NCI-H510A (cell line): Measurements from ENCODE around the gene VPS16.
"Not testable (repeated sequence)": the region's sequence is repeated elsewhere in the genome, so short reads cannot be mapped to it uniquely, and the experiment has no call there.

Experiments
- DNase-seq: peaks from one replicate; lab custom pipeline; 2025; lab: John Stamatoyannopoulos, UW

Gene VPS16

DNA sequence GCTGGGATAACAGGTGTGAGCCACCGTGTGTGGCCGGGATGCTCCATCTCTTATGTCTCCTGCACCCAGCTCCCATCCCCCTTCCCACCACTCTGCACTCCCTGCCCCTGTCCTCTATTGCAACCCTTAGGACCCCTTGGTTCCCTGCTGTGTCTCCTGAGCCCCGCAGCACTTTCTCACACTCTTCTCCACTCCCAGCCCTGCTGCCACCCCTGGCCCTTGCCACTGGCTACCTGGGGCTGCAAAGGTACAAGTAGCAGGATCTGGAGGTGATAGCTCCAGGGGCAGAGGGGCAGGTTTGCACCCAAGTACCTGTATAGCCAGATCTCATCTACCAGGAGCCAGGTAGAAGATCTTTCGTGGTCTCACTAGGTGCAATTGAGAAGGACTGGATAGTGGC, 33.5 kb upstream of the VPS16 start:
- DNase-seq, result no peak

DNA sequence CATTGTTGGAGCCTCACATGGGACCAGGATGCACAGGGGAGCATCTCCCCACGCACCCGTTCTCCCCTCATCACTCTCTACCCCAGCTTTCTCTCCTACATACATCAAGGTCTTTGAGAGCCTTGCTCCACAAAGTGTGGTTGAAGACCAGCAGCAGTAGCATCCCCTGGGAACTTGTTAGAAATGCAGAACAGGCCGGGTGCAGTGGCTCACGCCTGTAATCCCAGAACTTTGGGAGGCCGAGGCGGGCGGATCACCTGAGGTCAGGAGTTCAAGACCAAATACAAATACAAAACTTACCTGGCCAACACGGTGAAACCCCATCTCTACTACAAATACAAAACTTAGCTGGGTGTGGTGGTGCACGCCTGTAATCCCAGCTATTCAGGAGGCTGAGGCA, 32.6 kb upstream of the VPS16 start:
- not testable (repeated sequence) for DNase-seq

DNA sequence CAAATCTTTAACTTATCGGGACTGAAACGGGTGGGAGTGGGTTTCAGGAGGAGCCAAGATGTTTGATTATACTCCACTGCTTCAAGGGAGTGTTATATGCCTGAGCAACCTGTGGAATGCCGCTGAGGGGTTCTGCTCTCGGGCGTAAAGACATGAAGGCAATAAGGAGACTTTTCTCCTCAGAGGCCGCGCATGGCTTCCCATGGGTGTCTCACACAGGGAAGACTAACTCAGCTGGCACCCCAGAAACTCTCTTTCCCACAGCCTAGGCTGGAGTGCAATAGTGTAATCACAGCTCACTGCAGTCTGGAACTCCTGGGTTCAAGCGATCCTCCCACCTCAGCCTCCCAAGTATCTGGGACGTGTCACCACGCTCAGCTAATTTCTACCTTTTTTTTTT, 30.9 kb upstream of the VPS16 start:
- DNase-seq, result no peak

DNA sequence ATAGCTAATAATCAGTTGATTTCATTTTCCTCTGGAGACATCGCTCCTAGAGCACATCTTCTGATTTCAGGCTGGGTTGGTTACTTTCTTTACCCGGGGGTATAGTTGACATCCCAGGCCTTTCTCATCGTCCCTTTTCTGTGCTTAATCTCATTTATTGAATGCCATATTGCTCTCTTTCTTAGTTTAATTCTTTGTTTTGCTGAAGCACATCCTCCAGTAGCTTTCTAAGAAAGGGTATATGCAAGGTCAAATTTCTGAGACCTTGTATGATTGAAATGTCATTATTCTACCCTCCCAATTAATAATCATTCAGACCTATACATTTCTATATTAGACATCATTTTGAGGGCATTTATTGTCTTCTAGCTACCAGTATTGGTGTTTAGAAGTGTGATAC, 28.4 kb upstream of the VPS16 start:
- DNase-seq, result no peak

DNA sequence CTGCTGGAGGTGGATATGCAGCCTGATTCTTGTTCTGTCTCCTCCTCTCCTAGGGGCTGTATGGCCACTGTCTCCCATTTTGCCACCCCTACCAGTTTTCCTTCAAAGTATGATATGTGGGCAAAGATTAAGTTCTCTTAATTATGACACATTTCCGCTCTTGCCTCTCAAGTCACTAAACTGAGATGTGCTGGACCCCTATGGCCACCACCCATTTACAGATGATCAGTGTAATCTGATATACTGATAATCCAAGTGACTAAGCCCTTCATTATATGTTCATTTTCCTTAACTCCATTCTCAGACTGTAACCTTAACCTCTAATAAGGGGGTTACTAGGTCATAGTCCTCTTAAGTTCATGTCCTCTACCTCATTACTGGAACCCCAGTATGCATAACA, 26.5 kb upstream of the VPS16 start:
- DNase-seq, result no peak

DNA sequence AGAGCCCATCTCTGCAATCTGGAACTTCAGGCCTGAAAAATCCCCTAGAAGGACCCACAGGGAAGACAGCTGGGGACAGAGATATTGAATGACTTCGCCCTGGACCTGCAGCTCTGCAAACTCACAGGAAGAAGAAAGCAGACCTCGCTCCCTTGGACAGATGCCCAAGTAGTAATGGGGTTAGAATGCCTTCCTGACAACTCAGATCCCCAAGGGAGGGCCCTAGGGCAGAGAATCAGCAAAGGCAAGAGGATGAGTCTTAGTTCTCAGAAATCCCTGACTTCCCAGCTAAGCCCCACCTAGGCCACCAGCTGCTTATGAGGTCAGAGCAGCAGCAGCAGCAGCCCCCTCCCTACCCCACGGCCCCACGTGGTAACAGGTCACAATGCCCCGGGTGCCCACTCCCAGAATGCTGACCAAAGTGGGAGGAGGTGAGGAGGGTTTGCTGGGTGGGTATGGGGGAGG, 25.9 kb upstream of the VPS16 start, which contains the start of gene C20orf141:
Gene C20orf141 (plus strand): TSS at position 401 of the 465 bp plus-strand sequence. CDS start 198 bp downstream, outside the sequence.
- no peak for DNase-seq

DNA sequence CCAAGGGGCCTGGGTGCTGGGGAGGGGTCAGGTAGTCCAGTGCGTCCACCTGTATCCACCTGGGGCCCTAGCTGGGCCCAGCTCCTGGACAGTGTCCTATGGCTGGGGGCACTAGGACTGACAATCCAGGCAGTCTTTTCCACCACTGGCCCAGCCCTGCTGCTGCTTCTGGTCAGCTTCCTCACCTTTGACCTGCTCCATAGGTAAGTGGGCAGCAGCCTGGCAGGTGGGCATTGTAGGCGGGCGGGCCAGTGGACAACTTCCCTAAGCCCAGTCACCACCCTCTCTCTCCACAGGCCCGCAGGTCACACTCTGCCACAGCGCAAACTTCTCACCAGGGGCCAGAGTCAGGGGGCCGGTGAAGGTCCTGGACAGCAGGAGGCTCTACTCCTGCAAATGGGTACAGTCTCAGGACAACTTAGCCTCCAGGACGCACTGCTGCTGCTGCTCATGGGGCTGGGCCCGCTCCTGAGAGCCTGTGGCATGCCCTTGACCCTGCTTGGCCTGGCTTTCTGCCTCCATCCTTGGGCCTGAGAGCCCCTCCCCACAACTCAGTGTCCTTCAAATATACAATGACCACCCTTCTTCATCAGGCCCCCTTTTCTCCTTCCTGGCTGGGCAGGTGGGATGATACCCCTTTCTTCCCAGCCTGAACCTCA, 25.2 kb upstream of the VPS16 start:
- DNase-seq, result no peak

DNA sequence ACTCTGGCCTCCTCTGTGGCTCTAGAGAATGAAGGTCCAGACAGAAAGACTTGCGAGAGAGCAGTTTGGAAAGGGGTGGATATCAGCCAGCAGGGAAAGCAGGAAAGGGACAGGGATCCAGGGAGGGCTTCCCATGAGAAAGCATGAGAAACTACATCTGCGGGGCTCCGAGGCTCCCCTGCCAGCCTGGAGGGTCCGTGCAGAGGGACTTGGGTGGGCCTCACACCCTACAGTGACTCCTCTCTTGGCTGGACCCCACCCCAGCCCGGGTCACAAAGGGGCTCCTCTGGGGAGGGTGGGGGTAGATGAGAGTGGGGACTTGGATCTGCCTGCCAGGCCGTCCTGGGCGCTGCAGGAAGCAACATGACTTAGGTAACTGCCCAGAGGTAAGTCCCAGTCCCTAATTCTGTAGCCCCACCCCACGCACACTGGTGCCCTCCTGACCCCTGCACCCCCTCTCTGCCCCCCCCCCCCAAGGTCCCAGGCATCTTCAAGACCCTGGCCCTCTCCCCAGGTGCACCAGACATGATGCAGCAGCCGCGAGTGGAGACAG, 24.4 kb upstream of the VPS16 start, which contains the start of gene TMEM239:
Gene TMEM239 (plus strand): TSS at position 335 of the 553 bp plus-strand sequence. CDS start 191 bp downstream, at position 526.
- DNase-seq, result no peak

DNA sequence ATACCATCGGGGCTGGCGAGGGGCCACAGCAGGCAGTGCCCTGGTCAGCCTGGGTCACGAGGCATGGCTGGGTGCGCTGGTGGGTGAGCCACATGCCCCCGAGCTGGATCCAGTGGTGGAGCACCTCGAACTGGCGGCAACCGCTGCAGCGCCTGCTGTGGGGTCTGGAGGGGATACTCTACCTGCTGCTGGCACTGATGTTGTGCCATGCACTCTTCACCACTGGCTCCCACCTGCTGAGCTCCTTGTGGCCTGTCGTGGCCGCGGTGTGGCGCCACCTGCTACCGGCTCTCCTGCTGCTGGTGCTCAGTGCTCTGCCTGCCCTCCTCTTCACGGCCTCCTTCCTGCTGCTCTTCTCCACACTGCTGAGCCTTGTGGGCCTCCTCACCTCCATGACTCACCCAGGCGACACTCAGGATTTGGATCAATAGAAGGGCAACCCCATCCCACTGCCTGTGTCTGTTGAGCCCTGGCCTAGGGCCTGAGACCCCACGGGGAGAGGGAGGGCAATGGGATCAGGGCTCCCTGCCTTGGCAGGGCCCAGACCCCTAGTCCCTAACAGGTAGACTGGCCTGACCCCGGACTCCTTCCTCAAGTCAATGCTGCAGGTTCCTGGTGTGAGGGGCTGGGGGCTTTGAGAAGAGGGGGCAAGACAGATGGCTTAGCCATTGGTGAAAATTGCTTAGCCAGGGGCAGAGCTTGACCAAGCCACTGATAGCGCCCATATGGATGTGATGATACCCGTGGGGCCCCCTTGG, 23.8 kb upstream of the VPS16 start:
- DNase-seq, result no peak

DNA sequence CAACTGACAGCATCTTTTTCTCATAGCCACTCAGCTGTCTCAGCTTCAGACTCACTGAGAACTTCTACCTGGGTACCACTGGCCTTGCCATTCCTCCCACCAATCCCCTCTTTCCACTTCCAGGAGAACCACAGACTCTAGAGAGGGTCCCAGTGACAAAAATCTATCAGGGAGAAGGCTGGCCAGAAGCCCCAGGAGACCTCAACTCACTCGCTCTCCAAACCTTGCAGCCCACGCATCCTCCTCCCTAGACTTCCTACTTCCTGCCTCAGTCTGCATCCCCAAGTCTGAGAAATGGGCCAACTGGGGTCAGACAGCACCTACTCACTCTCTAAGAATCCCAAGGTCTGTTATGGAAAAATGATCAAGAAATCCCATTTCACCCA, 23.2 kb upstream of the VPS16 start:
- no peak for DNase-seq

DNA sequence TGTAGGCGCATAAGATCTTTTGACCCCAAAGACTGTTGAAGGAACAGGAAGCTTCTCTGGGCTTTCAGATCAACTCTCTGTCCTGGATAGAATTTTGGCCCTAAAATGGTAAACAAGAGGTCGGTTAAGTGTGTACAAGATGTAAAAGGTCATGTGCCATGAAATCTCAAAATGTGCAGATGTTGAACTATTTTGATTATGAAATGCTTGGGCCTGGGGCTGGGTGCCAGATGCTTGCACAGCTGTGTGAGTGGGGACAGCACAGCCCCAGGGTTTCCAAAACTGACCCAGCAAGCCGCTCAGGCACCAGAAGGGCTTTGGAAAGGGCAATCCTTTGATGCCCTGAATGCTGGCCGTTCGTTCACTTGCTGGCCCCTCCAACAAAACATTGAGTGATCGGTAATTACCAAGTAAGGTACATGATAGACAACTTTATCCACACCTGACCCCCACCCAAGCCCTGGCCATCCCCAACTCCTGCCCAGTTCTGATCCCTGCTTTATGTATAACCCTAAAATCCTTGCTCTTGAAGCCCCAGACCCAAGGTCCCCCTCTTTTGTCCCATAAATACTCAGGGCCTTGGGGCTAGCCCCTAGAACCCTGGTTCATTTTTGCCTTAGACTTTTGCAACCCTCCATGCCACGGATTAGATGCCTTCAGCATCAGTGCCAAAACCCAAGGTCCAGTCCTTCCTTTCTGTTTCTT, 22.5 kb upstream of the VPS16 start:
- DNase-seq, result no peak

DNA sequence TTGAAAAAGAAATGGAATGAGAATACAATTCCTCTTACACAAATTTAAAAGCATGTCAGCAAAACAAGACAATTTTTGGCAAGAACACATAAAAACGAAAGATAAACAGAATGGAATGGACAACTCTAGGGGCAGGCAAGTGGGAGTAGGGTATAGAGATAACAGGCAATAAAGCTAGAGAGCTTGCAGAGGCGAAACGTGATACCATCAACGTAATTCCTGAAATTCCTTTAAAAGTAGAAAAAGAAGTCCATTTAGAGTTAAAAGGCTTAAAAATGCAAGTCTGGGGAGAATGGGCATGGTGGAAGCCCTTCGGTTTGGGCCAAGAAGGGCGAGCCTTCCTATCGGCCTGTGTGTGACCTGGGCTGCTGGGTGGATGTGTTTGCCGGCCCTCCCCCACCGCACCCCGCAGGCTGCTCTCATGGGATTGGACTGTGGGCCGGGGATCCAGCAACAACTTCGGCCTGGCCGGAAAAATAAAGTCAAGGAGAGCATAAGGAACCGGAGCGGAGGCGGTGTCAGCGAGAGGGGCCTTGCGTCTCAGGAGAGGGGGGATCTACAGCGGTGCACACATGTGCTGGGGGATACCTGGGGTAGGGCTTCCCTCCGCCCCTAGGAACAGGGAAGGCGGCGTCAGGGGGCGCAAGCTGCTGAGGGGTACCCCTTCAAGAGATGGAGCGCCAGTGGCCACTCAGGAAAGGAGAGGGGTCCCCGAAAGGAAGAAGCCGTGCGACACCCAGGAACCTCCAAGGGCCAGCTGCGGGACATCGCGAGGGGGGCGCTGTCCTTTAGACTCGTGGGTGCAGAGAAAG, 20.3 kb upstream of the VPS16 start:
- DNase-seq, result no peak

DNA sequence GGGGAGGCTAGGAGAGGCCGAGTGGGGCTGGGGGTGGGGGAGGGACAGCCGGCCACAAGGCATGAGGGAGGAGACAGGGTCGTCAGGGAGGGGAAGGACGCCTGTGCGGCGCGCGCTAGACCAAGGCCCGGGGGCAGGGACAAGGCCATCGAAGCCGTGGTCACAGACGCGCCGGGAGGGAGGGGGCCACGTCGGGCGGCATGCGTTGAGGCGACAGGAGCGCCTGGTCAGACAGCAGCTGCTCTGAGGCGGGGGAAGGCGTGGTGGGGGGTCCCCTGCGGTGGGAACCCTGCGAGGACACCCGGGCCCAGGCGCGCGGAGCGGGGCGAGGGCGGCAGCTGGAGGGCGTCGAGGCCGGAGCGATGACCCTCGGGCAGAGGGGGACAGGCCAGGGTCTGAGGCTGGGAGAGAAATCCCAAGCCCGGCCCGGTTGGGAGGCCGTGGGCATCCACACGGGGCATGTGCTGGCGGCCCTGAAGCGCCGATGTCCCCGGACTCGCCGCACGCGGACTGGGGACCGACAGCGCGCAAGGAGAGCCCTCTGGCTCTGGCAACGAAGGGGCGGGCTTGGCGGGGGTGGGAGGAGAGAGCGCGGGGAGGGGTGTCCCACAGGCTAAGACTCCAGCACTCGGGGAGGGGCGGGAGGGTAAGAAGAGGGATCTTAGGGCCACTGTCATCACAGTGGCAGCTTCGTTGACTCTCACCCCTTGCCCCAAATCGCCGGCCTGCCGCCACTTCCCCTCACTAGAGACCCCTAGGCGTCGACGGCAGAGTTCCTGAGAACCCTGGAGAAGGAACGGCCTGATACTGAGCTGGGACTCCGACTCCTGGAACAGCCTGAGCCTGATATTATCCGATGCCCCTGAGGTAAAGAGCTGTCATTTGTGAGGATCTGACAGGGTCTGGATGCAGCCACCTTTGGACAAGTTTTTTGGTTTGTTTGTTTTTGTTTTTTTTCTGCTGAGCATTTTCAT, 19.4 kb upstream of the VPS16 start:
- no peak for DNase-seq

DNA sequence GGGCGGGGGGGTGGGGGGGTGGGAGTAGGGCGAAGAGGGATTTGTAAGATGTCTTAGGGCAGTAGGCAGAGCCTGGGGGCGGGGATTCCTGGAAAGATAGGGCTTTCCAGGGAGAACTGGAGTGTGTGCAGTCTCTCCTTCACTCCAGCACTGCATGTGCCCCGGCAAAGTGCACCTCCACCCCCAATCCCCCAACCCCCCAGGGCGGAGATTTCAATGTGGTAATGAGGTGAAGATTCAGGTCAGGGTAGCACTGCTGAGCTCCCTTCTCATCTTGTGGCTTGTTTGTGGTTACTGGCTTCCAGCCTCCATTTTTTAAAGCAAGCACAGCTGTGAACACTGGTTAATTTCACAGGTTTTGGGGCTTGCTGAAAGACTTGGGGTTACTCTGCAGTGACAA, 18.5 kb upstream of the VPS16 start:
- DNase-seq, result no peak

DNA sequence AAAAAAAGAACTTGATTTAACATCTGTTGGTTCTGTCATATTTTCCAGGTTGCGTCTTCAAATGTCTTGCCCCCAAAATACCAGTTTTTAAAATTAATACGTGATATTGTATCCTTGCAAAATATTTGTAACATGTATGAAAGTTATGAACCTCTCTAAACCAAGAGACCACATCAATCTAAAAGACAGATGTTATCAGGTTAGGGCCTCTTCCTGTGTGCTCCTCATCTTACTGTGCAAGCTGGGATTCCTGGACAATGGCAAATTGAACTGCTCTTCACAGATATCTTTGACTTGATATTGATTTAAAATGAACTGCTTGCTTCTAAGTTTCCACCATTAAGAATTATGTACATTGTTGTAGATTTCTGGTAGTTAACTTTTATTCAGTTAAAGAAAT, 14.8 kb upstream of the VPS16 start:
- DNase-seq, result no peak

DNA sequence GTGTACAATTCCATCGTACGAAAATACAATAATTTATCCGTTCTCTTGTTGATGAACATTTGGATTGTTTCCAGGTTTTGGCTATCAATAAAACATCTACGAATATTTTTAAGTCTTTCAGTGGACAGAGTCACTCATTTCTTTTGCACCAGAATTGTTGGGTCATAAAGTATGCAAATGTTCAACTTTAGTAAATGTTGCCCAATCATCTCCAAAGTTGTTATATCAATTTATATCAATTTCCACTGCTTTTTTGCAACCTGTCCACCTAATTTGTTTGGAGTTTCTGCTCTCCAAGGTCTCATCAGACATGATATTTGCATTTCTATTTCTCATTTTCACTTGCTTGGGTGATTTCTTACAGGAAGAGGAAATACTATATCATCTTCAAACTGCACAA, 13.9 kb upstream of the VPS16 start:
- DNase-seq, result no peak

DNA sequence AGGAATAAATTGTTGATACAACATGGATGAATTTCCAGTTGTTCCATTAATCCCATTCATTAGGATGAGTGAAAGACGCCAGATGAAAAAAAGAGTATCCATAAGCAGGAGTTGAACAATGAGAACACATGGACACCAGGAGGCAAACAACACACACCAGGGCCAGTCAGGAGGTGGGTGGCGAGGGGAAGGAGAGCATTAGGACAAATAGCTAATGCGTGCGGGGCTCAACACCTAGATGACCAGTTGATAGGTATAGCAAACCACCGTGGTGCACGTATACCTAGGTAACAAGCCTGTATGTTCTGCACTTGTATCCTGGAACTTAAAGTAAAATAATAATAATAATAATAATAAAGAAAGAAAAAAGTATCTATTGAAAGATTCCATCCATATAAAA, 11.2 kb upstream of the VPS16 start:
- no peak for DNase-seq

DNA sequence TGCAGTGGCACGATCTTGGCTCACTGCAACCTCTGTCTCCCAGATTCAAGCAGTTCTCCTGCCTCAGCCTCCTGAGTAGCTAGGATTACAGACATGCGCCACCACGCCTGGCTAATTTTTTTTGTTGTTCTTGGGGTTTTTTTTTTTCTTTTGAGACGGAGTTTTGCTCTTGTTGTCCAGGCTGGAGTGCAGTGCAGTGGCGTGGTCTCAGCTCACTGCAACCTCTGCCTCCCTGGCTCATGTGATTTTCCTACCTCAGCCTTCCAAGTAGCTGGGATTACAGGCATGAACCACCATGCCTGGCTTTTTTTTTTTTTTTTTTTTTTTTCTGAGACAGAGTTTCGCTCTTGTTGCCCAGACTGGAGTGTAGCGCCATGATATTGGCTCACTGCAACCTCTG, 9.3 kb upstream of the VPS16 start:
- DNase-seq, result not testable (repeated sequence)

DNA sequence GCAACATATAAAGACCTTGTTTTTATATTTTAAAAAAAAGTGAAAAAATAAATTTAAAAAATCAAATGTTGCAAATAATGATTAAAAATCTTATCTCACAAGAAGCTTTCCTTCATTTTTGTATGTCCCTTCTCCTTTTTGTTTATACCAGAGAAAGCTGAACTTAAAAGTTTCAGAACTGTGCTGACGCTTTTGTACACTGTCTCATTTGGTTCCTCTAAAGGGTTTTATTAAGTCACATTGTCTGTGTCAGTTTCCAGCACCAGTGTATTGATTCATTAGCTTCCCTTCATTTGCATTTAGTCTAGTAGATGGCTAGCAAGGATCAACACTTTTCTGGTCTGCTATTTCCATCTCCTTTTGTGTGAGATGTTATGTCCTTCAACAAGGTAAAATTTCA, 6.8 kb upstream of the VPS16 start:
- no peak for DNase-seq

DNA sequence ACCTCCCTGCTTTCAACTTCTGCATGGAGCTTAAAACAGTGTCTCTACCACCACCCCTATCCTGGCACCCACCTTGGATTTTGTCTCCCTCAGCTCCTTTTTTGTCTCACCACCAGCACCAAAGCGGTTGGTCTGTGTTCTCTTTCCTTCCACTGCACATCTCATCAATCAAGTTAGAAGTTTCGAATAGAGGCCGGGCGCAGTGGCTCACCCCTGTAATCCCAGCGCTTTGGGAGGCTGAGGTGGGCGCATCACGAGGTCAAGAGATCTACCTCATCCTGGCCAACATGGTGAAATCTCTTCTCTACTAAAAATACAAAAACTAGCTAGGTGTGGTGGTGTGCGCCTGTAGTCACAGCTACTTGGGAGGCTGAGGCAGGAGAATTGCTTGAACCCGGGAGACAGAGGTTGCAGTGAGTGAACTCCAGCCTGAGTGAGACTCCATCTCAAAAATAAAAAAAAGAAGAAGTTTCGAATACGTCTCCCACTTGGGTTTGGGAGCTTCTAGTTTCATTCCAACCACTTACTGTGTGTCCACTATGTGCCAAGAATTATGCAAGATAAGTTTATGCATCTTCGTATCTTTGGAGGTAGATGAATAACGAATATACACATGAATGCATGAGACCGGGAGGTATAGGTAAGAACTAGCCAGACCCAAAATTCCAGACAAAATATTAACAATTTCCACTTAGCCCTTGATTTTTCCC, 6.0 kb upstream of the VPS16 start:
- DNase-seq, result no peak
